Camera-type eye (tissue), 1 donor: ENCODE measurements around the gene TMEM229B. TPM values are rescaled to one million over a fixed set of nuclear protein-coding genes. Genes with fewer than 3 reads are reported as not detected.

Experiments used
- total RNA-seq: library from RNA; depleted of rRNA; stranded (reverse); fragments of >200 nt; gene quantifications from one replicate; pipeline ENCODE4 v1.2.3, GENCODE V29; 2014

The TMEM229B gene
- 7.0 TPM for total RNA-seq

DNA sequence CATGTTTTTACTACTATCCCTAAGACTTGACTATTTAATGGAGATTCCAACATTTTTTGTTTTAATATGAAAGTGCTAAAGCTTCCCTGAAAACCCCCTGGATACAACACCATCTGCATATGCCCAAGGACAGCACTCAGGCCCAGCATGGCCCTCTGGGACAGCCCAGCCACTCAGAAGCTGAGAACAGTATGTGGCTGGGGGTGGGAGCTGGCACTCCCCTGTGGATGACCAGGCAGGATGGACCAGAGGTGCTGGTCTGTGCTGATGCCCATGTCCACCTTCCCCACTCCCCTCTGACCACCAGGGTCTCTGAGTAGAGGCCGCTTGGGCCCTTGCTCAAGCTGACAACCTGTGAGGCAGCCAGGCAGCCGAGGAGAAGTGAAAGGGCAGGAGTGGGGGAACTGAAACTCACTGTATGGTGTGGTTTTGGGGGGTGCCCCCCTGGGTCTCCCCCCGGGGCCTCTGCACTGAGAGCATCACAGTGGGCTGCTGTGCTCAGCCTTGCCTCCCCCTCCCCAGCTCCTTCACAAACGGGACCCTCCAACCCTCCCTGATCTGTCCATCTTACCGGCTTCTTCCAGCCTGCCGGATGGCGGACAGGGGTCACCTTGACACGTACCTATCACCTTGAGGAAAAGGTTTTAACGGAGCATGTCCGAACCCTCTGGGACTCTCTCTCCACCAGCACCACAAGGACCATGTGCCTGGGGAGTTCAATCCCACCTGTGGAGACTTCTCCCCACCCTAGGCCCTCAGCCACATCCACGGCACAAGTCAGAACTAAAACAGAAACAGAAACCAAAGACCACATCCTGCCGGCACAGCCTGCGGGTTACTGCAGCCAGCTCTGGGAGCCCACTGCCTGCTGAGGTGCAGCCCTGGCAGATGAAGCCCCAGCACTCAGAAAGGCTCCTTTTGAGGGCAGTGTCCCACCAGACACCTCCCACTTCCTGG lies at the start of gene TMEM229B:
Gene TMEM229B, minus strand, starts transcription at position 785 of the 957 bp plus-strand sequence. CDS start 14,798 bp downstream, outside the sequence.

DNA sequence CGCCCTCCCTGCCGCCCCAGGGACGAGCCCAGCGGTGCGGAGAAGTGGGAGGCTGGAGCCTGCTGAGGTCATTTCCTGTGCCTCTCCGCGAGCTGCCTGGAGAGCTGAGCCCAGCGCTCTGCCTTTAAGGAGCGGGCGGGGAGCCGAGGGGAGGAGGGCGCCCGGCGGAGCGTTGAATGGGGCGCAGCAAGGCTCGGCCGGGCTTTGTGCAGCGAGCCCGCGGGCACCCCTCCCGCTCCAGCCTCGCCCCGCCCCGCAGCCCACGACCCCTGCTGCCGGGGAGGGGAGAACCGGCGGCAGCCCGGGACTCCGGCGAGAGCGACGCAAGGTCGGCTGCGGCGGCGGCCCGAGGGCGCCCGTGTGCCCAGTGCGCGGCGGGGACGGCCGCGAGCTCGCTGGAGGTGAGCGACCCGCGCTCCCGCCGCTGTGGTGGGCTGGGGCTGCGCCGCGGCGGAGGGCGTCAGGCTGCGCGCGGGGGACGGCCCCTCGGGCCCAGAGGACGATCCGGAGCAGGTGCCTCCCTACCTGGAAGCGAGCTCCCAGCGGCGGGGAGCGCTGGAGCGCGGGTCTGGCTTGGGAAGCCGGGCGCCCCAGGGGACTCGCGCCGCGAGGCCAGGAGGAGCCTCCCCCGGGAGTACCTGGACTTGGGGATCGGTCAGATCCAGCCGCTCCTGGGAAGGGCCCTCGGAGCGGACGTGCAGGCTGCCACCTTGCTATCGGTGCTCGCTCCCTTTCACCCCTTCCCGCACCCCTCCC lies 44.7 kb upstream of the TMEM229B start, which contains the start of gene PLEKHH1:
Gene PLEKHH1, plus strand, starts transcription at position 293 of the 756 bp plus-strand sequence. CDS start 8,578 bp downstream, outside the sequence.

Other genes with a start within 250 kb of the TMEM229B start
- gene PALS1, start 247.3 kb downstream of the TMEM229B start, total RNA-seq = 49.1 TPM
- gene ATP6V1D, start 128.9 kb downstream of the TMEM229B start, total RNA-seq = 117 TPM
- gene EIF2S1, start 128.4 kb downstream of the TMEM229B start, total RNA-seq = 107 TPM
- 3.0 TPM for gene PLEK2, start 76.6 kb downstream of the TMEM229B start, total RNA-seq
- gene PLEKHH1, start 44.6 kb upstream of the TMEM229B start, total RNA-seq = 25.3 TPM
- gene PIGH, start 111.5 kb upstream of the TMEM229B start, total RNA-seq = 22.9 TPM
- 7.3 TPM for gene ARG2, start 131.2 kb upstream of the TMEM229B start, total RNA-seq
- 49.5 TPM for gene VTI1B, start 185.9 kb upstream of the TMEM229B start, total RNA-seq
- 98.0 TPM for gene RDH11, start 207.0 kb upstream of the TMEM229B start, total RNA-seq
- gene RDH12, start 213.2 kb upstream of the TMEM229B start, total RNA-seq = 2.6 TPM